Measurements from ENCODE around the gene BRD8.
"Not testable (repeated sequence)": the region's sequence is repeated elsewhere in the genome, so short reads cannot be mapped to it uniquely, and the experiment has no call there.

Gene BRD8

GRCh38 chr5:138210985-138211384 lies 32.6 kb upstream of the BRD8 start:
- no peak for DNase-seq (ENCODE audit: extremely low read depth, low read depth)
- no peak for TF ChIP-seq CTCF (IDR thresholded peaks at IDR 0.05; ENCODE audit: low read depth, low read length)

- not testable (repeated sequence) for DNase-seq (ENCODE audit: extremely low read depth, low read depth)
These were observed 15.4 kb upstream of the BRD8 start for GRCh38 chr5:138193859-138194258.

GRCh38 chr5:138192826-138193225 lies 14.4 kb upstream of the BRD8 start:
- DNase-seq (ENCODE audit: extremely low read depth, low read depth) = no peak
- no peak for TF ChIP-seq CTCF (IDR thresholded peaks at IDR 0.05; ENCODE audit: low read depth, low read length)

- no peak for TF ChIP-seq CTCF (IDR thresholded peaks at IDR 0.05; ENCODE audit: low read depth, low read length)
- no peak for DNase-seq (ENCODE audit: extremely low read depth, low read depth)
These were observed 10.2 kb upstream of the BRD8 start for GRCh38 chr5:138188626-138189025.

GRCh38 chr5:138186002-138186447 lies 7.6 kb upstream of the BRD8 start:
- no peak for DNase-seq (ENCODE audit: extremely low read depth, low read depth)
- TF ChIP-seq CTCF (IDR thresholded peaks at IDR 0.05; ENCODE audit: low read depth, low read length) = no peak

- TF ChIP-seq CTCF (IDR thresholded peaks at IDR 0.05; ENCODE audit: low read depth, low read length) = no peak
- DNase-seq (ENCODE audit: extremely low read depth, low read depth) = no peak
These were observed 4.4 kb upstream of the BRD8 start for GRCh38 chr5:138182808-138183207.

- TF ChIP-seq CTCF (IDR thresholded peaks at IDR 0.05; ENCODE audit: low read depth, low read length) = no peak
- no peak for DNase-seq (ENCODE audit: extremely low read depth, low read depth)
These were observed 2.4 kb upstream of the BRD8 start for GRCh38 chr5:138180841-138181240.

- TF ChIP-seq CTCF (IDR thresholded peaks at IDR 0.05; ENCODE audit: low read depth, low read length) = peak; percentile 23
- DNase-seq (ENCODE audit: extremely low read depth, low read depth) = no peak
These were observed 1.9 kb upstream of the BRD8 start for GRCh38 chr5:138180183-138180782.

All from AG09319 (cell line).